ENCODE data around the gene RAB28.

RAB28 gene

GRCh38 chr4:13509442-13509841 is 25.3 kb upstream of the RAB28 start:
- no peak for DNase-seq (ENCODE audit: low spot score)

- no peak for DNase-seq (ENCODE audit: low spot score)
Measured at GRCh38 chr4:13504374-13504773, 20.2 kb upstream of the RAB28 start.

- no peak for DNase-seq (ENCODE audit: low spot score)
Measured at GRCh38 chr4:13498469-13498868, 14.3 kb upstream of the RAB28 start.

GRCh38 chr4:13496605-13497004 is 12.5 kb upstream of the RAB28 start:
- DNase-seq (ENCODE audit: low spot score), result no peak

GRCh38 chr4:13495753-13496152 is 11.6 kb upstream of the RAB28 start:
- DNase-seq (ENCODE audit: low spot score), result no peak

GRCh38 chr4:13493793-13494192 is 9.7 kb upstream of the RAB28 start:
- no peak for DNase-seq (ENCODE audit: low spot score)

GRCh38 chr4:13492747-13493146 is 8.6 kb upstream of the RAB28 start:
- DNase-seq (ENCODE audit: low spot score), result no peak

- DNase-seq (ENCODE audit: low spot score), result no peak
Measured at GRCh38 chr4:13484749-13485221, 645 bp upstream of the RAB28 start.

- DNase-seq (ENCODE audit: low spot score), result peak; percentile 53
Measured at GRCh38 chr4:13483768-13484121, 395 bp downstream of the RAB28 start.

GRCh38 chr4:13483136-13483767 is 888 bp downstream of the RAB28 start:
- DNase-seq (ENCODE audit: low spot score), result peak; percentile 22

- no peak for DNase-seq (ENCODE audit: low spot score)
Measured at GRCh38 chr4:13481569-13481968, 2.6 kb downstream of the RAB28 start.

- no peak for DNase-seq (ENCODE audit: low spot score)
Measured at GRCh38 chr4:13478707-13479106, 5.4 kb downstream of the RAB28 start.

GRCh38 chr4:13478131-13478530 is 6.0 kb downstream of the RAB28 start:
- no peak for DNase-seq (ENCODE audit: low spot score)

GRCh38 chr4:13476915-13477314 is 7.2 kb downstream of the RAB28 start:
- DNase-seq (ENCODE audit: low spot score), result no peak

GRCh38 chr4:13476152-13476551 is 8.0 kb downstream of the RAB28 start:
- no peak for DNase-seq (ENCODE audit: low spot score)

- no peak for DNase-seq (ENCODE audit: low spot score)
Measured at GRCh38 chr4:13471400-13471799, 12.7 kb downstream of the RAB28 start.

- DNase-seq (ENCODE audit: low spot score), result no peak
Measured at GRCh38 chr4:13470379-13470778, 13.8 kb downstream of the RAB28 start.

- no peak for DNase-seq (ENCODE audit: low spot score)
Measured at GRCh38 chr4:13464973-13465372, 19.2 kb downstream of the RAB28 start.

GRCh38 chr4:13464543-13464942 is 19.6 kb downstream of the RAB28 start:
- DNase-seq (ENCODE audit: low spot score), result no peak

GRCh38 chr4:13461191-13461905 is 22.8 kb downstream of the RAB28 start:
- no peak for DNase-seq (ENCODE audit: low spot score)

- DNase-seq (ENCODE audit: low spot score), result no peak
Measured at GRCh38 chr4:13455411-13455810, 28.7 kb downstream of the RAB28 start.

- no peak for DNase-seq (ENCODE audit: low spot score)
Measured at GRCh38 chr4:13454786-13455185, 29.4 kb downstream of the RAB28 start.

- no peak for DNase-seq (ENCODE audit: low spot score)
Measured at GRCh38 chr4:13452927-13453579, 31.1 kb downstream of the RAB28 start.

All from Ammon's horn (tissue), 1 donor.